Loucy (cell line): ENCODE measurements around the gene MACC1.

ENCODE experiments used
- H2AFZ ChIP-seq: fragments of 200-600 bp; sonication (generic); 2 replicates; pipeline ENCODE4 v1.6.0; 2016; ENCODE audit warnings: antibody characterized with exemption, mild to moderate bottlenecking, low read length, moderate library complexity
- H3F3A ChIP-seq: fragments of 200-600 bp; 2 replicates; pipeline ENCODE4 v1.6.0; 2016; ENCODE audit warnings: antibody characterized with exemption, low read depth, mild to moderate bottlenecking
- H3K27me3 ChIP-seq: fragments of 200-600 bp; sonication (generic); 2 replicates; pipeline ENCODE4 v1.6.1; 2014; ENCODE audit warnings: low read length, mild to moderate bottlenecking; ENCODE audit not compliant: insufficient read depth, poor library complexity, severe bottlenecking
- H3K36me3 ChIP-seq: fragments of 200-600 bp; sonication (generic); 2 replicates; pipeline ENCODE4 v1.6.1; 2016; ENCODE audit warnings: low read length; ENCODE audit not compliant: insufficient read depth
- H3K4me1 ChIP-seq: fragments of 200-600 bp; sonication (generic); 2 replicates; pipeline ENCODE4 v1.5.1; 2014; ENCODE audit warnings: low read length, mild to moderate bottlenecking; ENCODE audit not compliant: insufficient read depth, poor library complexity, severe bottlenecking
- H3K4me2 ChIP-seq: fragments of 200-600 bp; sonication (generic); 2 replicates; pipeline ENCODE4 v1.6.0; 2014; ENCODE audit warnings: antibody characterized with exemption, low read length, low read depth, mild to moderate bottlenecking; ENCODE audit not compliant: poor library complexity, severe bottlenecking
- H3K4me3 ChIP-seq: fragments of 200-600 bp; sonication (generic); 2 replicates; pipeline ENCODE4 v1.5.1; 2014; ENCODE audit warnings: low read length, mild to moderate bottlenecking, mixed read lengths; ENCODE audit not compliant: poor library complexity, severe bottlenecking
- H3K79me2 ChIP-seq: fragments of 200-600 bp; sonication (generic); 2 replicates; pipeline ENCODE4 v1.6.1; 2014; ENCODE audit warnings: low read length; ENCODE audit not compliant: insufficient read depth
- H3K9ac ChIP-seq: fragments of 200-600 bp; sonication (generic); 2 replicates; pipeline ENCODE4 v1.6.0; 2014; ENCODE audit warnings: mild to moderate bottlenecking, low read depth, low read length, moderate library complexity; ENCODE audit not compliant: poor library complexity, severe bottlenecking
- H3K9me2 ChIP-seq: fragments of 200-600 bp; sonication (generic); replicated peaks from 2 replicates; pipeline ENCODE4 v1.6.1; 2016; ENCODE audit warnings: low read depth, low read length, mixed read lengths
- H3K9me3 ChIP-seq: fragments of 200-600 bp; sonication (generic); 2 replicates; pipeline ENCODE4 v1.6.1; 2014; ENCODE audit warnings: mild to moderate bottlenecking, antibody characterized with exemption, low read length, low read depth; ENCODE audit not compliant: insufficient read depth
- H4K20me1 ChIP-seq: fragments of 200-600 bp; sonication (generic); 2 replicates; pipeline ENCODE4 v1.6.0; 2014; ENCODE audit warnings: antibody characterized with exemption, low read length, mild to moderate bottlenecking; ENCODE audit not compliant: insufficient read depth, poor library complexity, severe bottlenecking
- CTCF ChIP-seq: fragments of 200-600 bp; sonication (generic); conservative IDR thresholded peaks from 2 replicates; pipeline ENCODE4 v1.5.1; 2014; ENCODE audit warnings: mild to moderate bottlenecking, antibody characterized with exemption, low read length
- EZH2phosphoT487 ChIP-seq: fragments of 200-600 bp; IDR thresholded peaks from 2 replicates; pipeline ENCODE4 v1.6.1; 2018; ENCODE audit warnings: antibody characterized with exemption, mild to moderate bottlenecking, moderate library complexity, borderline replicate concordance

MACC1 gene

GRCh38 chr7:20085086-20085485 lies 132.1 kb downstream of the MACC1 start:
- no peak overlapping the region for H3K4me2 ChIP-seq
- no peaks in the 10 kb centered on the region for H3F3A ChIP-seq
- no peaks in the 10 kb centered on the region for H4K20me1 ChIP-seq
- TF ChIP-seq CTCF: no peak
- TF ChIP-seq EZH2phosphoT487: no peak
- no peak overlapping the region for H3K4me3 ChIP-seq
- no peak overlapping the region for H2AFZ ChIP-seq
- no peaks in the 10 kb centered on the region for H3K9me3 ChIP-seq
- H3K9ac ChIP-seq: no peak overlapping the region
- no peaks in the 10 kb centered on the region for H3K79me2 ChIP-seq
- H3K9me2 ChIP-seq: no peaks in the 10 kb centered on the region
- no peaks in the 10 kb centered on the region for H3K36me3 ChIP-seq
- H3K27me3 ChIP-seq: no peaks in the 10 kb centered on the region
- no peaks in the 10 kb centered on the region for H3K4me1 ChIP-seq
